WTC11 (cell line): Measurements from ENCODE around the gene GLB1L3. TPM values are rescaled to one million over a fixed set of nuclear protein-coding genes. Genes with fewer than 3 reads are reported as not detected.

Source experiments
- ATAC-seq: fragments of 200-7000 bp; cut with Tn5 transposase; 2 replicates; pipeline ENCODE4 v1.10.0; 2021; ENCODE audit warnings: mild to moderate bottlenecking, moderate library complexity
- CTCF ChIA-PET: fragments of 300-600 bp; sonication (Branson Sonifier 250); formaldehyde crosslinking; loops from one replicate; lab custom pipeline; 2021; ENCODE audit warnings: antibody characterized with exemption; lab: Charles Lee
- POLR2A ChIA-PET: fragments of 350-600 bp; sonication (Branson Sonifier 250); formaldehyde crosslinking; loops from one replicate; lab custom pipeline; 2021; ENCODE audit warnings: antibody characterized with exemption; lab: Charles Lee
- DNase-seq: peaks from one replicate; pipeline ENCODE4 v3.0.0; 2021; ENCODE audit warnings: low spot score
- H3K27ac Mint-ChIP-seq: 2 replicates; pipeline ENCODE4 v1.8.0; 2021; ENCODE audit warnings: mixed read lengths
- H3K27me3 Mint-ChIP-seq: 2 replicates; pipeline ENCODE4 v1.8.0; 2021; ENCODE audit warnings: low read depth, mild to moderate bottlenecking, moderate library complexity, mixed read lengths
- H3K36me3 Mint-ChIP-seq: 2 replicates; pipeline ENCODE4 v1.8.0; 2021; ENCODE audit warnings: mixed read lengths
- H3K4me1 Mint-ChIP-seq: 2 replicates; pipeline ENCODE4 v1.8.0; 2022; ENCODE audit warnings: mixed read lengths
- H3K4me3 Mint-ChIP-seq: 2 replicates; pipeline ENCODE4 v1.8.0; 2021; ENCODE audit warnings: mild to moderate bottlenecking, moderate library complexity, mixed read lengths
- H3K9me3 Mint-ChIP-seq: 2 replicates; pipeline ENCODE4 v1.8.0; 2021; ENCODE audit warnings: mixed read lengths
- CBFB ChIP-seq: sonication (generic); formaldehyde crosslinking; IDR thresholded peaks from 2 replicates; pipeline ENCODE4 v1.8.1; 2022; ENCODE audit warnings: mild to moderate bottlenecking, low read depth, missing genetic modification reagents
- CREM ChIP-seq: sonication (generic); formaldehyde crosslinking; IDR thresholded peaks from 2 replicates; pipeline ENCODE4 v1.8.1; 2022; ENCODE audit warnings: mild to moderate bottlenecking, missing genetic modification reagents, moderate library complexity
- ESRRA ChIP-seq: sonication (generic); formaldehyde crosslinking; IDR thresholded peaks from 2 replicates; pipeline ENCODE4 v1.8.1; 2022; ENCODE audit warnings: mild to moderate bottlenecking, missing genetic modification reagents, borderline replicate concordance
- ETV6 ChIP-seq: sonication (generic); formaldehyde crosslinking; IDR thresholded peaks from 2 replicates; pipeline ENCODE4 v1.8.1; 2022; ENCODE audit warnings: mild to moderate bottlenecking, missing genetic modification reagents
- GRHL2 ChIP-seq: fragments of 250-450 bp; sonication (Bioruptor Pico); IDR thresholded peaks from 2 replicates; pipeline ENCODE4 v1.8.0; 2022; ENCODE audit warnings: mild to moderate bottlenecking, moderate library complexity; ENCODE audit not compliant: insufficient replicate concordance, severe bottlenecking
- NFE2L1 ChIP-seq: sonication (generic); formaldehyde crosslinking; IDR thresholded peaks from 2 replicates; pipeline ENCODE4 v1.8.1; 2023; ENCODE audit warnings: missing genetic modification reagents
- NR1H2 ChIP-seq: sonication (generic); formaldehyde crosslinking; IDR thresholded peaks from 2 replicates; pipeline ENCODE4 v1.9.0; 2021; ENCODE audit warnings: mild to moderate bottlenecking, moderate library complexity, missing genetic modification reagents
- NR3C1 ChIP-seq: sonication (generic); formaldehyde crosslinking; conservative IDR thresholded peaks from 2 replicates; pipeline ENCODE4 v1.8.1; 2023; ENCODE audit warnings: low read depth, mild to moderate bottlenecking, missing genetic modification reagents
- PRRX2 ChIP-seq: fragments of 250-450 bp; sonication (Bioruptor Pico); IDR thresholded peaks from 2 replicates; pipeline ENCODE4 v1.8.0; 2021; ENCODE audit warnings: mild to moderate bottlenecking
- RELA ChIP-seq: sonication (generic); formaldehyde crosslinking; IDR thresholded peaks from 2 replicates; pipeline ENCODE4 v1.8.1; 2022; ENCODE audit warnings: missing genetic modification reagents, mild to moderate bottlenecking, borderline replicate concordance
- RORB ChIP-seq: fragments of 250-450 bp; sonication (Bioruptor Pico); IDR thresholded peaks from 2 replicates; pipeline ENCODE4 v1.9.0; 2021; ENCODE audit warnings: mild to moderate bottlenecking
- SOX15 ChIP-seq: fragments of 250-450 bp; sonication (Bioruptor Pico); IDR thresholded peaks from 2 replicates; pipeline ENCODE4 v1.9.0; 2021; ENCODE audit warnings: mild to moderate bottlenecking
- TCF7 ChIP-seq: sonication (generic); formaldehyde crosslinking; IDR thresholded peaks from 2 replicates; pipeline ENCODE4 v1.8.0; 2022; ENCODE audit warnings: mild to moderate bottlenecking, low read depth, missing genetic modification reagents, moderate library complexity
- TEAD1 ChIP-seq: sonication (generic); formaldehyde crosslinking; IDR thresholded peaks from 2 replicates; pipeline ENCODE4 v1.8.0; 2022; ENCODE audit warnings: mild to moderate bottlenecking, missing genetic modification reagents
- ZBTB21 ChIP-seq: sonication (generic); formaldehyde crosslinking; IDR thresholded peaks from 2 replicates; pipeline ENCODE4 v1.8.1; 2023; ENCODE audit warnings: mild to moderate bottlenecking, missing genetic modification reagents, borderline replicate concordance
- ZNF121 ChIP-seq: sonication (generic); formaldehyde crosslinking; IDR thresholded peaks from 2 replicates; pipeline ENCODE4 v1.8.0; 2023; ENCODE audit warnings: missing genetic modification reagents
- ZNF219 ChIP-seq: sonication (generic); formaldehyde crosslinking; IDR thresholded peaks from 2 replicates; pipeline ENCODE4 v1.8.0; 2023; ENCODE audit warnings: missing genetic modification reagents, mild to moderate bottlenecking, borderline replicate concordance
- total RNA-seq: library from RNA; stranded (reverse); gene quantifications from 3 replicates; pipeline ENCODE4 v1.2.3, GENCODE V29; 2021
- TF ChIP-seq, protein P1 (sequence below): sonication (generic); formaldehyde crosslinking; IDR thresholded peaks from 2 replicates; pipeline ENCODE4 v1.8.0; 2023; ENCODE audit warnings: missing genetic modification reagents
- TF ChIP-seq, protein P2 (sequence below): sonication (generic); formaldehyde crosslinking; IDR thresholded peaks from 2 replicates; pipeline ENCODE4 v1.8.1; 2022; ENCODE audit warnings: mild to moderate bottlenecking, moderate library complexity, missing genetic modification reagents
- TF ChIP-seq, protein P3 (sequence below): sonication (generic); formaldehyde crosslinking; IDR thresholded peaks from 2 replicates; pipeline ENCODE4 v1.8.0; 2022; ENCODE audit warnings: missing genetic modification reagents
- TF ChIP-seq, protein P4 (sequence below): fragments of 250-450 bp; sonication (Bioruptor Pico); IDR thresholded peaks from 2 replicates; pipeline ENCODE4 v2.1.2; 2022; ENCODE audit warnings: mild to moderate bottlenecking, moderate library complexity
- TF ChIP-seq, protein P5 (sequence below): fragments of 250-450 bp; sonication (Bioruptor Pico); IDR thresholded peaks from 2 replicates; pipeline ENCODE4 v1.8.0; 2021; ENCODE audit warnings: mild to moderate bottlenecking
- TF ChIP-seq, protein P6 (sequence below): fragments of 250-450 bp; sonication (Bioruptor Pico); IDR thresholded peaks from 2 replicates; pipeline ENCODE4 v1.9.0; 2021; ENCODE audit warnings: moderate library complexity, mild to moderate bottlenecking, inconsistent platforms, borderline replicate concordance
- TF ChIP-seq, protein P7 (sequence below): fragments of 250-450 bp; sonication (Bioruptor Pico); IDR thresholded peaks from 2 replicates; pipeline ENCODE4 v1.9.0; 2021; ENCODE audit warnings: mild to moderate bottlenecking, borderline replicate concordance

GLB1L3 gene
- total RNA-seq, 1 experiment from 2014 or later, result 50.2 TPM

DNA sequence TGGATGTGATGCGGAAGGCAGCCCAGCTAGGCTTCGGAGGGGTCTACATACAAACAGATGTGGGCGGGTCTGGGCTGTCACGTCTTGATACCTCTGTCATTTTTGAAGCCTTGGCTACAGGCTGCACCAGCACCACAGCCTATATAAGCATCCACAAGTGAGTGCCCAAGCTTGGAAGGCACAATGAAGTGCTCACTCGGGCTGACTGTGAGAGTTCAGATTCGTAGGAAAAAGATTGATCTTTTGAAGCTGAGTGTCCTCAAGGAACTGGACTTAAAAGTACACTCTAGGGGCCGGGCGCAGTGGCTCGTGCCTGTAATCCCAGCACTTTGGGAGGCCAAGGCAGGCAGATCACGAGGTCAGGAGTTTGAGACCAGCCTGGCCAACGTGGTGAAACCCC, 19.1 kb upstream of the GLB1L3 start:
- DNase-seq, result no peak
- TF ChIP-seq RORB (no peak), ZBTB21 (no peak), SOX15 (no peak), ZNF121 (CRISPR knock-in tag) (no peak), ZNF219 (CRISPR knock-in tag) (no peak), RELA (CRISPR knock-in tag) (no peak), TCF7 (CRISPR knock-in tag) (no peak), CBFB (CRISPR knock-in tag) (no peak), CREM (CRISPR knock-in tag) (no peak), NFE2L1 (CRISPR knock-in tag) (no peak), GRHL2 (CRISPR knock-in tag) (no peak), NR3C1 (CRISPR knock-in tag) (no peak), PRRX2 (CRISPR knock-in tag) (no peak), ESRRA (CRISPR knock-in tag) (no peak), TEAD1 (CRISPR knock-in tag) (no peak)
- TF ChIP-seq, protein P1, sequence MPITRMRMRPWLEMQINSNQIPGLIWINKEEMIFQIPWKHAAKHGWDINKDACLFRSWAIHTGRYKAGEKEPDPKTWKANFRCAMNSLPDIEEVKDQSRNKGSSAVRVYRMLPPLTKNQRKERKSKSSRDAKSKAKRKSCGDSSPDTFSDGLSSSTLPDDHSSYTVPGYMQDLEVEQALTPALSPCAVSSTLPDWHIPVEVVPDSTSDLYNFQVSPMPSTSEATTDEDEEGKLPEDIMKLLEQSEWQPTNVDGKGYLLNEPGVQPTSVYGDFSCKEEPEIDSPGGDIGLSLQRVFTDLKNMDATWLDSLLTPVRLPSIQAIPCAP, result no peak
- TF ChIP-seq, protein P2, sequence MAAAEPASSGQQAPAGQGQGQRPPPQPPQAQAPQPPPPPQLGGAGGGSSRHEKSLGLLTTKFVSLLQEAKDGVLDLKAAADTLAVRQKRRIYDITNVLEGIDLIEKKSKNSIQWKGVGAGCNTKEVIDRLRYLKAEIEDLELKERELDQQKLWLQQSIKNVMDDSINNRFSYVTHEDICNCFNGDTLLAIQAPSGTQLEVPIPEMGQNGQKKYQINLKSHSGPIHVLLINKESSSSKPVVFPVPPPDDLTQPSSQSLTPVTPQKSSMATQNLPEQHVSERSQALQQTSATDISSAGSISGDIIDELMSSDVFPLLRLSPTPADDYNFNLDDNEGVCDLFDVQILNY, result no peak
- TF ChIP-seq, protein P3, sequence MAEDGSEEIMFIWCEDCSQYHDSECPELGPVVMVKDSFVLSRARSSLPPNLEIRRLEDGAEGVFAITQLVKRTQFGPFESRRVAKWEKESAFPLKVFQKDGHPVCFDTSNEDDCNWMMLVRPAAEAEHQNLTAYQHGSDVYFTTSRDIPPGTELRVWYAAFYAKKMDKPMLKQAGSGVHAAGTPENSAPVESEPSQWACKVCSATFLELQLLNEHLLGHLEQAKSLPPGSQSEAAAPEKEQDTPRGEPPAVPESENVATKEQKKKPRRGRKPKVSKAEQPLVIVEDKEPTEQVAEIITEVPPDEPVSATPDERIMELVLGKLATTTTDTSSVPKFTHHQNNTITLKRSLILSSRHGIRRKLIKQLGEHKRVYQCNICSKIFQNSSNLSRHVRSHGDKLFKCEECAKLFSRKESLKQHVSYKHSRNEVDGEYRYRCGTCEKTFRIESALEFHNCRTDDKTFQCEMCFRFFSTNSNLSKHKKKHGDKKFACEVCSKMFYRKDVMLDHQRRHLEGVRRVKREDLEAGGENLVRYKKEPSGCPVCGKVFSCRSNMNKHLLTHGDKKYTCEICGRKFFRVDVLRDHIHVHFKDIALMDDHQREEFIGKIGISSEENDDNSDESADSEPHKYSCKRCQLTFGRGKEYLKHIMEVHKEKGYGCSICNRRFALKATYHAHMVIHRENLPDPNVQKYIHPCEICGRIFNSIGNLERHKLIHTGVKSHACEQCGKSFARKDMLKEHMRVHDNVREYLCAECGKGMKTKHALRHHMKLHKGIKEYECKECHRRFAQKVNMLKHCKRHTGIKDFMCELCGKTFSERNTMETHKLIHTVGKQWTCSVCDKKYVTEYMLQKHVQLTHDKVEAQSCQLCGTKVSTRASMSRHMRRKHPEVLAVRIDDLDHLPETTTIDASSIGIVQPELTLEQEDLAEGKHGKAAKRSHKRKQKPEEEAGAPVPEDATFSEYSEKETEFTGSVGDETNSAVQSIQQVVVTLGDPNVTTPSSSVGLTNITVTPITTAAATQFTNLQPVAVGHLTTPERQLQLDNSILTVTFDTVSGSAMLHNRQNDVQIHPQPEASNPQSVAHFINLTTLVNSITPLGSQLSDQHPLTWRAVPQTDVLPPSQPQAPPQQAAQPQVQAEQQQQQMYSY (CRISPR knock-in tag), result no peak
- TF ChIP-seq, all 79 proteins: peak for 0
- no peak overlapping the region for H3K4me3 Mint-ChIP-seq
- no peaks in the 10 kb centered on the region for H3K9me3 Mint-ChIP-seq
- peaks cover 24% of the 10 kb centered on the region for H3K4me1 Mint-ChIP-seq
- no peaks in the 10 kb centered on the region for H3K27me3 Mint-ChIP-seq
- H3K27ac Mint-ChIP-seq, result no peak overlapping the region
- POLR2A ChIA-PET, result no interaction called here
- ATAC-seq, result no peak
- CTCF ChIA-PET, result no interaction called here
- peaks cover 35% of the 10 kb centered on the region for H3K36me3 Mint-ChIP-seq

DNA sequence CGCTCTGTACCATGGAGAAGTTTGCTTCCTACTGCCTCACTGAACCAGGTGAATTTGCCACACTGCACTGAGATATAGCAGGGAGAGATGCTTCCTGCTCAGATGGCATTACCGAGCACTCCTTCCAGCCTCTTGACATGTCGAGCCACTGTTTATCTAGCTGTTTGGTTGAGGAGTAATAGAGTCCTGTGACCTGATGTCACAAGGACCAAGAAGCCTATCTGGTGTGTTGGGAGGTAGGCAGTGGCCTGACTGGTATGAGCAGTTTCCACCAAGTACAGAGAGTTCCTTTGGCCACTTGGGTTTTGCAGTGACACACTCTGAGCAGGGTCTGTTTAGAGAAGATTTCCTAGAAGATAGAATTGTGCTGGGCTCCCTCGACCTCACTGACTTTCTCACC, 17.6 kb upstream of the GLB1L3 start:
- H3K9me3 Mint-ChIP-seq, result no peaks in the 10 kb centered on the region
- ChIA-PET CTCF (no interaction called here), POLR2A (no interaction called here)
- H3K27ac Mint-ChIP-seq, result peak overlapping the region; percentile 84
- ATAC-seq, result no peak
- H3K27me3 Mint-ChIP-seq, result no peaks in the 10 kb centered on the region
- no peak overlapping the region for H3K4me3 Mint-ChIP-seq
- H3K4me1 Mint-ChIP-seq, result peaks cover 19% of the 10 kb centered on the region
- no peak for DNase-seq
- H3K36me3 Mint-ChIP-seq, result peaks cover 45% of the 10 kb centered on the region
- TF ChIP-seq ETV6 (CRISPR knock-in tag), result no peak
- no peak for TF ChIP-seq NFE2L1 (CRISPR knock-in tag)
- no peak for TF ChIP-seq NR3C1 (CRISPR knock-in tag)
- TF ChIP-seq, protein P4, sequence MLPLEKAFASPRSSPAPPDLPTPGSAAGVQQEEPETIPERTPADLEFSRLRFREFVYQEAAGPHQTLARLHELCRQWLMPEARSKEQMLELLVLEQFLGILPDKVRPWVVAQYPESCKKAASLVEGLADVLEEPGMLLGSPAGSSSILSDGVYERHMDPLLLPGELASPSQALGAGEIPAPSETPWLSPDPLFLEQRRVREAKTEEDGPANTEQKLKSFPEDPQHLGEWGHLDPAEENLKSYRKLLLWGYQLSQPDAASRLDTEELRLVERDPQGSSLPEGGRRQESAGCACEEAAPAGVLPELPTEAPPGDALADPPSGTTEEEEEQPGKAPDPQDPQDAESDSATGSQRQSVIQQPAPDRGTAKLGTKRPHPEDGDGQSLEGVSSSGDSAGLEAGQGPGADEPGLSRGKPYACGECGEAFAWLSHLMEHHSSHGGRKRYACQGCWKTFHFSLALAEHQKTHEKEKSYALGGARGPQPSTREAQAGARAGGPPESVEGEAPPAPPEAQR (CRISPR knock-in tag), result no peak
- TF ChIP-seq RORB, result no peak
- TF ChIP-seq, protein P5, sequence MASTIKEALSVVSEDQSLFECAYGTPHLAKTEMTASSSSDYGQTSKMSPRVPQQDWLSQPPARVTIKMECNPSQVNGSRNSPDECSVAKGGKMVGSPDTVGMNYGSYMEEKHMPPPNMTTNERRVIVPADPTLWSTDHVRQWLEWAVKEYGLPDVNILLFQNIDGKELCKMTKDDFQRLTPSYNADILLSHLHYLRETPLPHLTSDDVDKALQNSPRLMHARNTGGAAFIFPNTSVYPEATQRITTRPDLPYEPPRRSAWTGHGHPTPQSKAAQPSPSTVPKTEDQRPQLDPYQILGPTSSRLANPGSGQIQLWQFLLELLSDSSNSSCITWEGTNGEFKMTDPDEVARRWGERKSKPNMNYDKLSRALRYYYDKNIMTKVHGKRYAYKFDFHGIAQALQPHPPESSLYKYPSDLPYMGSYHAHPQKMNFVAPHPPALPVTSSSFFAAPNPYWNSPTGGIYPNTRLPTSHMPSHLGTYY (CRISPR knock-in tag), result no peak
- TF ChIP-seq NR1H2 (CRISPR knock-in tag), result no peak
- TF ChIP-seq ESRRA (CRISPR knock-in tag), result no peak
- TF ChIP-seq, protein P6, sequence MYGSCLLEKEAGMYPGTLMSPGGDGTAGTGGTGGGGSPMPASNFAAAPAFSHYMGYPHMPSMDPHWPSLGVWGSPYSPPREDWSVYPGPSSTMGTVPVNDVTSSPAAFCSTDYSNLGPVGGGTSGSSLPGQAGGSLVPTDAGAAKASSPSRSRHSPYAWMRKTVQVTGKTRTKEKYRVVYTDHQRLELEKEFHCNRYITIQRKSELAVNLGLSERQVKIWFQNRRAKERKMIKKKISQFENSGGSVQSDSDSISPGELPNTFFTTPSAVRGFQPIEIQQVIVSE (CRISPR knock-in tag), result no peak
- TF ChIP-seq CBFB (CRISPR knock-in tag), result no peak
- TF ChIP-seq, protein P7, sequence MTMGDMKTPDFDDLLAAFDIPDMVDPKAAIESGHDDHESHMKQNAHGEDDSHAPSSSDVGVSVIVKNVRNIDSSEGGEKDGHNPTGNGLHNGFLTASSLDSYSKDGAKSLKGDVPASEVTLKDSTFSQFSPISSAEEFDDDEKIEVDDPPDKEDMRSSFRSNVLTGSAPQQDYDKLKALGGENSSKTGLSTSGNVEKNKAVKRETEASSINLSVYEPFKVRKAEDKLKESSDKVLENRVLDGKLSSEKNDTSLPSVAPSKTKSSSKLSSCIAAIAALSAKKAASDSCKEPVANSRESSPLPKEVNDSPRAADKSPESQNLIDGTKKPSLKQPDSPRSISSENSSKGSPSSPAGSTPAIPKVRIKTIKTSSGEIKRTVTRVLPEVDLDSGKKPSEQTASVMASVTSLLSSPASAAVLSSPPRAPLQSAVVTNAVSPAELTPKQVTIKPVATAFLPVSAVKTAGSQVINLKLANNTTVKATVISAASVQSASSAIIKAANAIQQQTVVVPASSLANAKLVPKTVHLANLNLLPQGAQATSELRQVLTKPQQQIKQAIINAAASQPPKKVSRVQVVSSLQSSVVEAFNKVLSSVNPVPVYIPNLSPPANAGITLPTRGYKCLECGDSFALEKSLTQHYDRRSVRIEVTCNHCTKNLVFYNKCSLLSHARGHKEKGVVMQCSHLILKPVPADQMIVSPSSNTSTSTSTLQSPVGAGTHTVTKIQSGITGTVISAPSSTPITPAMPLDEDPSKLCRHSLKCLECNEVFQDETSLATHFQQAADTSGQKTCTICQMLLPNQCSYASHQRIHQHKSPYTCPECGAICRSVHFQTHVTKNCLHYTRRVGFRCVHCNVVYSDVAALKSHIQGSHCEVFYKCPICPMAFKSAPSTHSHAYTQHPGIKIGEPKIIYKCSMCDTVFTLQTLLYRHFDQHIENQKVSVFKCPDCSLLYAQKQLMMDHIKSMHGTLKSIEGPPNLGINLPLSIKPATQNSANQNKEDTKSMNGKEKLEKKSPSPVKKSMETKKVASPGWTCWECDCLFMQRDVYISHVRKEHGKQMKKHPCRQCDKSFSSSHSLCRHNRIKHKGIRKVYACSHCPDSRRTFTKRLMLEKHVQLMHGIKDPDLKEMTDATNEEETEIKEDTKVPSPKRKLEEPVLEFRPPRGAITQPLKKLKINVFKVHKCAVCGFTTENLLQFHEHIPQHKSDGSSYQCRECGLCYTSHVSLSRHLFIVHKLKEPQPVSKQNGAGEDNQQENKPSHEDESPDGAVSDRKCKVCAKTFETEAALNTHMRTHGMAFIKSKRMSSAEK, result no peak
